Measurements from ENCODE around the gene KRTAP16-1.

DNA sequence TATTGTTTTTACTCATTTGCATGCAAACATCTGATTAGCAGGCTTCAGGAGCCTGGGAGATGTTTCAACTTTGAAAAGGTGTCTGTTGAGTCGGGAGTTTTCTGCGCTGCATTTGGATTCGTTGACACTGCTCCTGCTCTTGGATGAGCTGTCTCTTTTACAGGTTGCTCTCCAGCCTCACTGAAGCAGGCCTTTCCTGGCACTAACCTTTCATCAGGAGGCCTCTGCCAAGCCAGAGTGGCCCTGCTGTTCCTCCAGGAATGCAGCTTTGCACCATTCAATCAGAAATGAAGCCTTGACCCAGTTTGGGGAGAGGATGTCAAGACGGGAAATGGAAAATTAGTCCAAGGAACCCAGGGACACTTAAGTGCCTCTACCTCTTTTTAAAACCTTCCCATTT lies 6.1 kb downstream of the KRTAP16-1 start:
- TF ChIP-seq POLR2A (IDR thresholded peaks at IDR 0.05): no peak
- TF ChIP-seq, protein P1, sequence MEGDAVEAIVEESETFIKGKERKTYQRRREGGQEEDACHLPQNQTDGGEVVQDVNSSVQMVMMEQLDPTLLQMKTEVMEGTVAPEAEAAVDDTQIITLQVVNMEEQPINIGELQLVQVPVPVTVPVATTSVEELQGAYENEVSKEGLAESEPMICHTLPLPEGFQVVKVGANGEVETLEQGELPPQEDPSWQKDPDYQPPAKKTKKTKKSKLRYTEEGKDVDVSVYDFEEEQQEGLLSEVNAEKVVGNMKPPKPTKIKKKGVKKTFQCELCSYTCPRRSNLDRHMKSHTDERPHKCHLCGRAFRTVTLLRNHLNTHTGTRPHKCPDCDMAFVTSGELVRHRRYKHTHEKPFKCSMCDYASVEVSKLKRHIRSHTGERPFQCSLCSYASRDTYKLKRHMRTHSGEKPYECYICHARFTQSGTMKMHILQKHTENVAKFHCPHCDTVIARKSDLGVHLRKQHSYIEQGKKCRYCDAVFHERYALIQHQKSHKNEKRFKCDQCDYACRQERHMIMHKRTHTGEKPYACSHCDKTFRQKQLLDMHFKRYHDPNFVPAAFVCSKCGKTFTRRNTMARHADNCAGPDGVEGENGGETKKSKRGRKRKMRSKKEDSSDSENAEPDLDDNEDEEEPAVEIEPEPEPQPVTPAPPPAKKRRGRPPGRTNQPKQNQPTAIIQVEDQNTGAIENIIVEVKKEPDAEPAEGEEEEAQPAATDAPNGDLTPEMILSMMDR (IDR thresholded peaks at IDR 0.05): no peak

Data from Peyer's patch (tissue), 4 donors.